Trophoblast cell (in vitro differentiated cells and primary cell): ENCODE data around the gene MMP10.

Experiments used
- DNase-seq, 2 donors: peaks; one replicate each; pipeline ENCODE4 v3.0.0-alpha.2; 2016
- H2AFZ ChIP-seq: 2 replicates; pipeline ENCODE4 v1.6.1; 2013; ENCODE audit warnings: low read length, moderate library complexity, mild to moderate bottlenecking; ENCODE audit not compliant: insufficient read depth, poor library complexity
- H2AK5ac ChIP-seq: 2 replicates; pipeline ENCODE4 v1.6.1; 2013; ENCODE audit warnings: mild to moderate bottlenecking, low read length
- H2BK120ac ChIP-seq: 2 replicates; pipeline ENCODE4 v1.6.1; 2013; ENCODE audit warnings: low read length, mild to moderate bottlenecking, moderate library complexity; ENCODE audit not compliant: insufficient read depth, poor library complexity
- H2BK12ac ChIP-seq: 2 replicates; pipeline ENCODE4 v1.6.1; 2013; ENCODE audit warnings: mild to moderate bottlenecking, low read length, moderate library complexity
- H2BK5ac ChIP-seq: 2 replicates; pipeline ENCODE4 v1.6.1; 2013; ENCODE audit warnings: low read length, low read depth, moderate library complexity, mild to moderate bottlenecking; ENCODE audit not compliant: poor library complexity
- H3K14ac ChIP-seq: 2 replicates; pipeline ENCODE4 v1.6.1; 2013; ENCODE audit warnings: mild to moderate bottlenecking, low read length
- H3K18ac ChIP-seq: 2 replicates; pipeline ENCODE4 v1.6.1; 2013; ENCODE audit warnings: mild to moderate bottlenecking, low read length
- H3K23ac ChIP-seq: 2 replicates; pipeline ENCODE4 v1.6.1; 2013; ENCODE audit warnings: low read length
- H3K27ac ChIP-seq: 2 replicates; pipeline ENCODE4 v1.5.1; 2013; ENCODE audit warnings: low read depth, mild to moderate bottlenecking, inconsistent platforms, low read length, moderate library complexity
- H3K27me3 ChIP-seq: 2 replicates; pipeline ENCODE4 v1.6.1; 2013; ENCODE audit warnings: inconsistent platforms, mild to moderate bottlenecking, low read length, moderate library complexity; ENCODE audit not compliant: insufficient read depth
- H3K36me3 ChIP-seq, 2 experiments: 1 replicate in 1 of 2; 2 replicates in 1 of 2; pipeline ENCODE4 v1.6.1; 2013; ENCODE audit warnings: low read length in 2 of 2, mild to moderate bottlenecking in 2 of 2, moderate library complexity in 1 of 2; ENCODE audit not compliant: insufficient read depth in 2 of 2, control insufficient read depth in 1 of 2
- H3K4ac ChIP-seq: 2 replicates; pipeline ENCODE4 v1.6.1; 2013; ENCODE audit warnings: low read depth, mild to moderate bottlenecking, low read length, moderate library complexity
- H3K4me1 ChIP-seq, 2 experiments: 1 replicate in 1 of 2; 2 replicates in 1 of 2; pipeline ENCODE4 v1.6.1; 2013; ENCODE audit warnings: low read length in 2 of 2, mild to moderate bottlenecking in 2 of 2, moderate library complexity in 1 of 2; ENCODE audit not compliant: insufficient read depth in 2 of 2, control insufficient read depth in 1 of 2
- H3K4me2 ChIP-seq: 2 replicates; pipeline ENCODE4 v1.6.1; 2013; ENCODE audit warnings: inconsistent platforms, mild to moderate bottlenecking, low read length, moderate library complexity
- H3K4me3 ChIP-seq: 2 replicates; pipeline ENCODE4 v1.5.1; 2013; ENCODE audit warnings: mild to moderate bottlenecking, low read depth, low read length, inconsistent platforms
- H3K79me1 ChIP-seq: one replicate; pipeline ENCODE4 v1.6.1; 2013; ENCODE audit warnings: low read length
- H3K79me2 ChIP-seq: 2 replicates; pipeline ENCODE4 v1.6.1; 2013; ENCODE audit warnings: low read length, mild to moderate bottlenecking; ENCODE audit not compliant: control insufficient read depth, insufficient read depth, poor library complexity
- H3K9ac ChIP-seq: 2 replicates; pipeline ENCODE4 v1.6.1; 2013; ENCODE audit warnings: mild to moderate bottlenecking, low read length
- H3K9me3 ChIP-seq: 2 replicates; pipeline ENCODE4 v1.6.1; 2013; ENCODE audit warnings: low read depth, mild to moderate bottlenecking, control low read depth, inconsistent platforms, low read length; ENCODE audit not compliant: insufficient read depth
- H4K12ac ChIP-seq: 2 replicates; pipeline ENCODE4 v1.6.1; 2013; ENCODE audit warnings: low read depth, mild to moderate bottlenecking, low read length, moderate library complexity
- H4K8ac ChIP-seq: 2 replicates; pipeline ENCODE4 v1.6.1; 2013; ENCODE audit warnings: low read depth, mild to moderate bottlenecking, low read length, moderate library complexity
- H4K91ac ChIP-seq: one replicate; pipeline ENCODE4 v1.6.1; 2013; ENCODE audit warnings: low read depth, mild to moderate bottlenecking, low read length, moderate library complexity
- WGBS: extraction: QIAGEN DNeasy Blood & Tissue Kit; methylation state at CpG from one replicate; pipeline ENCODE4 v1.1.7; 2013; ENCODE audit warnings: missing lambda C conversion rate; ENCODE audit not compliant: insufficient read length, insufficient coverage; ENCODE audit errors: extremely low coverage; 5-methylcytosine and 5-hydroxymethylcytosine counted together

MMP10 gene

GRCh38 chr11:102757823-102758549 is 22.4 kb downstream of the MMP10 start:
- Histone ChIP-seq H2AFZ (no peak overlapping the region), H4K8ac (no peak overlapping the region), H3K79me2 (no peaks in the 10 kb centered on the region), H3K14ac (no peak overlapping the region), H3K4me2 (no peak overlapping the region), H3K27me3 (no peaks in the 10 kb centered on the region), H3K4ac (no peak overlapping the region), H3K4me1 (peaks cover 8 to 12% of the 10 kb centered on the region in 2 experiments), H4K91ac (no peak overlapping the region), H3K79me1 (peaks cover 7% of the 10 kb centered on the region), H3K36me3 (no peaks in the 10 kb centered on the region), H3K18ac (no peak overlapping the region), H3K23ac (no peak overlapping the region), H2AK5ac (no peak overlapping the region), H3K9me3 (no peaks in the 10 kb centered on the region), H4K12ac (no peak overlapping the region), H3K9ac (no peak overlapping the region), H2BK120ac (no peak overlapping the region), H2BK12ac (no peak overlapping the region), H2BK5ac (no peak overlapping the region), H3K27ac (no peak overlapping the region), H3K4me3 (no peak overlapping the region)
- no CpG with 5 or more reads among the region's 2 CpGs for WGBS
- DNase-seq: peak in 1 of 2 donors; percentile 50

- Histone ChIP-seq H3K36me3 (no peaks in the 10 kb centered on the region), H3K23ac (no peak overlapping the region), H3K27me3 (no peaks in the 10 kb centered on the region), H2BK120ac (no peak overlapping the region), H3K9ac (no peak overlapping the region), H3K14ac (no peak overlapping the region), H3K18ac (no peak overlapping the region), H3K4me1 (peaks cover 0 to 2% of the 10 kb centered on the region in 2 experiments), H2BK5ac (no peak overlapping the region), H3K79me1 (no peaks in the 10 kb centered on the region), H3K4me3 (no peak overlapping the region), H4K91ac (no peak overlapping the region), H3K79me2 (no peaks in the 10 kb centered on the region), H3K27ac (no peak overlapping the region), H3K4ac (no peak overlapping the region), H2AFZ (no peak overlapping the region), H4K8ac (no peak overlapping the region), H2AK5ac (no peak overlapping the region), H2BK12ac (no peak overlapping the region), H3K9me3 (no peaks in the 10 kb centered on the region), H3K4me2 (no peak overlapping the region), H4K12ac (no peak overlapping the region)
- no peak for DNase-seq
- no CpG with 5 or more reads among the region's 1 CpG for WGBS
These were observed 27.2 kb downstream of the MMP10 start for GRCh38 chr11:102753267-102753666.

- no peak overlapping the region for H3K4ac ChIP-seq
- no peak overlapping the region for H2BK12ac ChIP-seq
- H2AK5ac ChIP-seq: no peak overlapping the region
- H4K91ac ChIP-seq: no peak overlapping the region
- no peak overlapping the region for H2AFZ ChIP-seq
- no peak overlapping the region for H2BK120ac ChIP-seq
- H3K36me3 ChIP-seq: no peaks in the 10 kb centered on the region
- H2BK5ac ChIP-seq: no peak overlapping the region
- H3K14ac ChIP-seq: no peak overlapping the region
- H3K23ac ChIP-seq: no peak overlapping the region
- no peaks in the 10 kb centered on the region for H3K27me3 ChIP-seq
- H3K4me3 ChIP-seq: no peak overlapping the region
- no peaks in the 10 kb centered on the region for H3K79me1 ChIP-seq
- no peaks in the 10 kb centered on the region for H3K79me2 ChIP-seq
- peaks cover 0 to 2% of the 10 kb centered on the region in 2 experiments for H3K4me1 ChIP-seq
- H3K9me3 ChIP-seq: no peaks in the 10 kb centered on the region
- no peak overlapping the region for H4K12ac ChIP-seq
- H3K27ac ChIP-seq: no peak overlapping the region
- DNase-seq: no peak
- H3K9ac ChIP-seq: no peak overlapping the region
- no peak overlapping the region for H3K18ac ChIP-seq
- no peak overlapping the region for H3K4me2 ChIP-seq
- no peak overlapping the region for H4K8ac ChIP-seq
These were observed 28.8 kb downstream of the MMP10 start for GRCh38 chr11:102751673-102752072.

GRCh38 chr11:102749101-102749722 is 31.2 kb downstream of the MMP10 start:
- Histone ChIP-seq H3K79me2 (no peaks in the 10 kb centered on the region), H3K36me3 (no peaks in the 10 kb centered on the region), H2BK5ac (no peak overlapping the region), H3K23ac (no peak overlapping the region), H4K12ac (no peak overlapping the region), H2AK5ac (no peak overlapping the region), H3K14ac (no peak overlapping the region), H3K4me2 (no peak overlapping the region), H3K18ac (no peak overlapping the region), H3K4me1 (no peaks in the 10 kb centered on the region), H4K91ac (no peak overlapping the region), H3K4me3 (no peak overlapping the region), H3K9me3 (no peaks in the 10 kb centered on the region), H3K27ac (no peak overlapping the region), H2BK120ac (no peak overlapping the region), H3K79me1 (no peaks in the 10 kb centered on the region), H3K27me3 (no peaks in the 10 kb centered on the region), H2BK12ac (no peak overlapping the region), H3K4ac (no peak overlapping the region), H4K8ac (no peak overlapping the region), H2AFZ (no peak overlapping the region), H3K9ac (no peak overlapping the region)
- DNase-seq: no peak
